Stomach (tissue), 9 donors: Measurements from ENCODE around the gene GAS1. TPM values are rescaled to one million over a fixed set of nuclear protein-coding genes. Genes with fewer than 3 reads are reported as not detected.

Source experiments
- DNase-seq, 2 donors: peaks; one replicate each; pipeline versions ENCODE4 v3.0.0 to v3.0.0-alpha.2; 2013 to 2019
- H3K27ac ChIP-seq, 5 donors: fragments of 200-600 bp in 4 of 5; sonication (generic) in 4 of 5; one replicate each; pipeline ENCODE4 v1.5.1; 2013 to 2019; ENCODE audit warnings: mild to moderate bottlenecking in 1 of 5, moderate library complexity in 1 of 5
- H3K27me3 ChIP-seq, 3 donors: fragments of 200-600 bp; sonication (generic); one replicate each; pipeline ENCODE4 v1.5.1; 2017 to 2019; ENCODE audit warnings: mixed run types in 1 of 3
- H3K36me3 ChIP-seq, 4 donors: fragments of 200-600 bp; sonication (generic); 1 replicate in 3 of 4; 2 replicates in 1 of 4; pipeline ENCODE4 v1.5.1; 2016 to 2019
- H3K4me1 ChIP-seq, 4 donors: fragments of 200-600 bp; sonication (generic); one replicate each; pipeline ENCODE4 v1.5.1; 2016 to 2019
- H3K4me3 ChIP-seq, 4 donors: fragments of 200-600 bp; sonication (generic) in 3 of 4; one replicate each; pipeline ENCODE4 v1.5.1; 2016 to 2019; ENCODE audit warnings: mild to moderate bottlenecking in 1 of 4
- H3K9me3 ChIP-seq, 4 donors: fragments of 200-600 bp; sonication (generic); one replicate each; pipeline ENCODE4 v1.5.1; 2016 to 2019
- CTCF ChIP-seq, 7 experiments: fragments of 450-650 bp in 4 of 7; fragments of 200-600 bp in 3 of 7; sonication (generic) in 3 of 7; IDR thresholded peaks; one replicate each; pipeline ENCODE4 v1.5.1; 2016 to 2019; ENCODE audit warnings: antibody characterized with exemption in 7 of 7, control low read depth in 2 of 7, mild to moderate bottlenecking in 1 of 7
- EP300 ChIP-seq: sonication (generic); formaldehyde crosslinking; IDR thresholded peaks from one replicate; pipeline ENCODE4 v1.6.1; 2017; ENCODE audit warnings: antibody characterized with exemption
- POLR2A ChIP-seq, 4 donors: fragments of 450-650 bp; IDR thresholded peaks; one replicate each; pipeline ENCODE4 v1.6.1; 2016; ENCODE audit warnings: antibody characterized with exemption in 4 of 4, control low read depth in 2 of 4, mild to moderate bottlenecking in 1 of 4, moderate library complexity in 1 of 4
- POLR2AphosphoS5 ChIP-seq, 3 donors: sonication (generic); formaldehyde crosslinking; IDR thresholded peaks; one replicate each; pipeline ENCODE4 v1.6.1; 2016; ENCODE audit warnings: antibody characterized with exemption in 3 of 3
- WGBS, 5 donors: extraction: QIAGEN DNeasy Blood & Tissue Kit in 3 of 5; methylation state at CpG; one replicate each; pipeline versions ENCODE4 v1.1.5 to v1.1.7; 2013 to 2018; 5-methylcytosine and 5-hydroxymethylcytosine counted together
- intact Hi-C: fragments of 100-400 bp; cut with DNase I; formaldehyde crosslinking; loops from one replicate; pipeline ENCODE4 v1.15.1; 2023; ENCODE audit warnings: low total_unique reads
- polyA plus RNA-seq, 3 donors: library from polyadenylated mRNA; stranded (reverse); fragments of 200-250 nt; gene quantifications; one replicate each; pipeline ENCODE4 v1.2.3, GENCODE V29; 2013
- total RNA-seq, 5 donors: library from RNA; depleted of rRNA; stranded (reverse); fragments of >200 nt; gene quantifications; one replicate each; pipeline versions ENCODE4 v1.1.0 to v1.2.3, GENCODE V29; 2014 to 2016
- donor health status: healthy with polysubstance abuse.
- donor health status: Bipolar disorder and iron deficiency.
- donor health status: healthy.

The GAS1 gene
- total and polyA plus RNA-seq, 8 donors, result 0.87 to 103 (median 27.5) TPM

- DNase-seq, result no peak
- intact Hi-C loops, result no loop called here
- H3K27ac ChIP-seq, result peak overlapping the region in 2 of 5 donors; percentile 29 to 92
Observed at GRCh38 chr9:86942281-86943200, 4.8 kb downstream of the GAS1 start.

GRCh38 chr9:86941197-86941596, 6.1 kb downstream of the GAS1 start:
- Histone ChIP-seq H3K27ac (no peak overlapping the region), H3K36me3 (no peaks in the 10 kb centered on the region), H3K4me3 (no peak overlapping the region), H3K27me3 (peaks cover 0 to 49% (median 0%) of the 10 kb centered on the region in 3 donors), H3K9me3 (no peaks in the 10 kb centered on the region), H3K4me1 (peaks cover 9 to 38% (median 31%) of the 10 kb centered on the region in 4 donors)
- DNase-seq, result no peak
- TF ChIP-seq POLR2AphosphoS5 (IDR thresholded peaks at IDR 0.05) (no peak), POLR2A (IDR thresholded peaks at IDR 0.05) (no peak), CTCF (IDR thresholded peaks at IDR 0.05) (no peak), EP300 (no peak)
- intact Hi-C loops, result no loop called here
- WGBS, 5 donors, result 69 to 80% (median 74%) methylated on average over 2 of the region's 2 CpGs

More at GRCh38 chr9:86942281-86943200, 4.8 kb downstream of the GAS1 start:
- H3K4me3 ChIP-seq, result peak overlapping the region in 1 of 4 donors; percentile 80
- TF ChIP-seq POLR2A (IDR thresholded peaks at IDR 0.05), result no peak
- TF ChIP-seq POLR2AphosphoS5 (IDR thresholded peaks at IDR 0.05), result no peak
- no peak for TF ChIP-seq EP300
- TF ChIP-seq CTCF (IDR thresholded peaks at IDR 0.05), result no peak
- 45 to 56% (median 49%) methylated on average over 10 of the region's 10 CpGs for WGBS, 5 donors
- peaks cover 0 to 49% (median 0%) of the 10 kb centered on the region in 3 donors for H3K27me3 ChIP-seq
- no peaks in the 10 kb centered on the region for H3K36me3 ChIP-seq
- H3K9me3 ChIP-seq, result no peaks in the 10 kb centered on the region
- peaks cover 10 to 38% (median 31%) of the 10 kb centered on the region in 4 donors for H3K4me1 ChIP-seq

- Histone ChIP-seq H3K27ac (no peak overlapping the region), H3K36me3 (no peaks in the 10 kb centered on the region), H3K9me3 (no peaks in the 10 kb centered on the region), H3K4me1 (peaks cover 7 to 36% (median 30%) of the 10 kb centered on the region in 4 donors), H3K27me3 (peaks cover 0 to 47% (median 0%) of the 10 kb centered on the region in 3 donors), H3K4me3 (no peak overlapping the region)
- no peak for TF ChIP-seq POLR2AphosphoS5 (IDR thresholded peaks at IDR 0.05)
- TF ChIP-seq POLR2A (IDR thresholded peaks at IDR 0.05), result no peak
- TF ChIP-seq EP300, result no peak
- no peak for TF ChIP-seq CTCF (IDR thresholded peaks at IDR 0.05)
- no peak for DNase-seq
- WGBS, 5 donors, result 28 to 36% (median 29%) methylated on average over 6 of the region's 6 CpGs
- intact Hi-C loops, result no loop called here
Observed at GRCh38 chr9:86940774-86941173, 6.5 kb downstream of the GAS1 start.

- Histone ChIP-seq H3K4me1 (peaks cover 0 to 27% (median 21%) of the 10 kb centered on the region in 4 donors), H3K9me3 (no peaks in the 10 kb centered on the region), H3K27ac (no peak overlapping the region), H3K36me3 (no peaks in the 10 kb centered on the region), H3K4me3 (no peak overlapping the region), H3K27me3 (peaks cover 0 to 38% (median 0%) of the 10 kb centered on the region in 3 donors)
- no peak for TF ChIP-seq POLR2A (IDR thresholded peaks at IDR 0.05)
- TF ChIP-seq EP300, result no peak
- TF ChIP-seq POLR2AphosphoS5 (IDR thresholded peaks at IDR 0.05), result no peak
- no peak for TF ChIP-seq CTCF (IDR thresholded peaks at IDR 0.05)
- no peak for DNase-seq
- 76 to 89% (median 82%) methylated on average over 1 of the region's 1 CpG for WGBS, 5 donors
- intact Hi-C loops, result no loop called here
Observed at GRCh38 chr9:86939891-86940290, 7.4 kb downstream of the GAS1 start.
